ENCODE results near the gene ACR.

Gene ACR

DNA sequence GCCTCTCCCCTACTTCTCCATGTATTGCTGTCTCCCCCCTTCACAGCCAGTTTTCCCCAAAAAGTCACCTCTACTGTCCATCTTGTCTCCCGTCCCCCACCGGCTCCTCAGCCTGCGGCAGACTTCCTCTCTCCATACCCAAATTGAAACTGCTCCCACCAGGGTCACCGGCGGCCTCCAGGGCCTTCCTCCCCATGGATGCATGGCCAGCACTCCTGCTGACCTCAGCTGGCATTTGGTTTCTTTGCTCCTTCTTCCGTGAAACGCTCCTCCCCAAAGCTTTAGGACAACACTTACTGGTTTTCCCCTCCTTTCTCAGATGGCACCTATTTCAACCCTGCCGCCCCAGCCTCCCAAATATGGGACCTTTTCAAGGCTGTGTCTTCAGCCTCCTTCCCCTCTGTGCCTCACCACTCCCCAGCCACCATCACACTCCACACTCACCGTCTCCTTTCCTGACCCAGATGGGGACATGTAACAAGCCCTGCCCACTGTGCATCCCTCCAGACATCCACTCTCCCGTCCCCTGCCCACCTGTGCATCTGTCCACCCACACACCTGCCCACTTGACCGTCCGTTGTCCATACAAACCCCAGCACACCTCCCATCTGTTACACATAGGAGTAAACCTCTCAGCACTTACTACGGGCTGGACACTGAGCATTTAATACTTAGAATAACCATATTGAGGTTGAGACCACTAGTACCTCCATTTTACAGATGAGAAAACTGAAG, 21.5 kb upstream of the ACR start:
- in situ Hi-C loops (cut with MboI; ENCODE audit: low sequenced_read_pairs): no loop called here

GRCh38 chr22:50717709-50718351, 20.2 kb upstream of the ACR start:
- in situ Hi-C loops (cut with MboI; ENCODE audit: low sequenced_read_pairs): no loop called here

- in situ Hi-C loops (cut with MboI; ENCODE audit: low sequenced_read_pairs): no loop called here
These were observed 19.7 kb upstream of the ACR start for GRCh38 chr22:50718352-50718709.

- in situ Hi-C loops (cut with MboI; ENCODE audit: low sequenced_read_pairs): no loop called here
These were observed 18.1 kb upstream of the ACR start for GRCh38 chr22:50719814-50720300.

GRCh38 chr22:50720301-50721256, 17.4 kb upstream of the ACR start:
- in situ Hi-C loops (cut with MboI; ENCODE audit: low sequenced_read_pairs): no loop called here

DNA sequence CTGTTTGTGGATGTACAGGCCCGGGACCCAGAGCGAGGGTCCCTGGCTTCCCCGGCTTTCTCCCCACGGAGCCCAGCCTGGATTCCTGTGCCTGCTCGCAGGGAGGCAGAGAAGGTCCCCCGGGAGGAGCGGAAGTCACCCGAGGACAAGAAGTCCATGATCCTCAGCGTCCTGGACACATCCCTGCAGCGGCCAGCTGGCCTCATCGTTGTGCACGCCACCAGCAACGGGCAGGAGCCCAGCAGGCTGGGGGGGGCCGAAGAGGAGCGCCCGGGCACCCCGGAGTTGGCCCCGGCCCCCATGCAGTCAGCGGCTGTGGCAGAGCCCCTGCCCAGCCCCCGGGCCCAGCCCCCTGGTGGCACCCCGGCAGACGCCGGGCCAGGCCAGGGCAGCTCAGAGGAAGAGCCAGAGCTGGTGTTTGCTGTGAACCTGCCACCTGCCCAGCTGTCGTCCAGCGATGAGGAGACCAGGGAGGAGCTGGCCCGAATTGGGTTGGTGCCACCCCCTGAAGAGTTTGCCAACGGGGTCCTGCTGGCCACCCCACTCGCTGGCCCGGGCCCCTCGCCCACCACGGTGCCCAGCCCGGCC, 16.7 kb upstream of the ACR start:
- in situ Hi-C loops (cut with MboI; ENCODE audit: low sequenced_read_pairs): no loop called here

DNA sequence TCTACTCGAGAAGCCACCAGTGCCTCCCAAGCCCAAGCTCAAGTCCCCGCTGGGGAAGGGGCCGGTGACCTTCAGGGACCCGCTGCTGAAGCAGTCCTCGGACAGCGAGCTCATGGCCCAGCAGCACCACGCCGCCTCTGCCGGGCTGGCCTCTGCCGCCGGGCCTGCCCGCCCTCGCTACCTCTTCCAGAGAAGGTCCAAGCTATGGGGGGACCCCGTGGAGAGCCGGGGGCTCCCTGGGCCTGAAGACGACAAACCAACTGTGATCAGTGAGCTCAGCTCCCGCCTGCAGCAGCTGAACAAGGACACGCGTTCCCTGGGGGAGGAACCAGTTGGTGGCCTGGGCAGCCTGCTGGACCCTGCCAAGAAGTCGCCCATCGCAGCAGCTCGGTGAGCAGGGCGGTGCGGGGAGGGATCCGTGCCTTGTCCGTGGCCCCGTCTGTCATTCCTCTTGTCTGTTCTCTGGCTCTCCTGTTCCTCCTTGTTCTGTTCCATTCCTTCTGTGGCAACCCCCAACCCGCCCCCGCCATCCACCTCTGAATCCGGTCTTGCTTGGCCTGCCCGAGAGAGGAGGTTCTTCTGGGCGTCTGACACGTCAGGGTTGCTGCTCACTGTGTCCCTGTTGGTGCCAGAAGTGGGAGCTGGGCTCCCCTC, 15.8 kb upstream of the ACR start:
- in situ Hi-C loops (cut with MboI; ENCODE audit: low sequenced_read_pairs): no loop called here

- in situ Hi-C loops (cut with MboI; ENCODE audit: low sequenced_read_pairs): no loop called here
These were observed 15.1 kb upstream of the ACR start for GRCh38 chr22:50722716-50723428.

GRCh38 chr22:50723991-50724390, 14.0 kb upstream of the ACR start:
- in situ Hi-C loops (cut with MboI; ENCODE audit: low sequenced_read_pairs): no loop called here

DNA sequence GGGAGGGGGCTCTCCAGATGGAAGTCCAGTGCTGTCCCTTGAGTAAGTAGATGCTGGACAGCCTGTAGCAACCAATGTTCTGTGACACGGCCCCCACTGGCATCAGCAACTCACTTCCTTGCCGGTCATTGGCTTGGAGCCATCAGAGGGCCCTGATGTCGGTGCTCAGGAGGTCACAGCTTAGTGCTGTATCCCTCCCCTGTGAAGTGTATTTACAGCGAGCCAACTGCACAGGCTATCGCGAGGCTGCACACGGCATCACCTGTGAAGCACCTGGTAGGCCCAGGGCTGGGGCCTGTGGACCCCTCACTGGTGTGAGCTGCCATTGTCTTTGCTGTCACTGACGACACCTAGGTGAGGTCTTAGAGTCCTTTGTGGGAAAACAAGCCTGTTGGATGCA, 13.4 kb upstream of the ACR start:
- in situ Hi-C loops (cut with MboI; ENCODE audit: low sequenced_read_pairs): no loop called here

- in situ Hi-C loops (cut with MboI; ENCODE audit: low sequenced_read_pairs): no loop called here
These were observed 12.4 kb upstream of the ACR start for GRCh38 chr22:50725597-50725996.

GRCh38 chr22:50726643-50727340, 11.2 kb upstream of the ACR start:
- in situ Hi-C loops (cut with MboI; ENCODE audit: low sequenced_read_pairs): no loop called here

- in situ Hi-C loops (cut with MboI; ENCODE audit: low sequenced_read_pairs): no loop called here
These were observed 10.1 kb upstream of the ACR start for GRCh38 chr22:50727678-50728522.

GRCh38 chr22:50728523-50728931, 9.5 kb upstream of the ACR start:
- in situ Hi-C loops (cut with MboI; ENCODE audit: low sequenced_read_pairs): no loop called here

DNA sequence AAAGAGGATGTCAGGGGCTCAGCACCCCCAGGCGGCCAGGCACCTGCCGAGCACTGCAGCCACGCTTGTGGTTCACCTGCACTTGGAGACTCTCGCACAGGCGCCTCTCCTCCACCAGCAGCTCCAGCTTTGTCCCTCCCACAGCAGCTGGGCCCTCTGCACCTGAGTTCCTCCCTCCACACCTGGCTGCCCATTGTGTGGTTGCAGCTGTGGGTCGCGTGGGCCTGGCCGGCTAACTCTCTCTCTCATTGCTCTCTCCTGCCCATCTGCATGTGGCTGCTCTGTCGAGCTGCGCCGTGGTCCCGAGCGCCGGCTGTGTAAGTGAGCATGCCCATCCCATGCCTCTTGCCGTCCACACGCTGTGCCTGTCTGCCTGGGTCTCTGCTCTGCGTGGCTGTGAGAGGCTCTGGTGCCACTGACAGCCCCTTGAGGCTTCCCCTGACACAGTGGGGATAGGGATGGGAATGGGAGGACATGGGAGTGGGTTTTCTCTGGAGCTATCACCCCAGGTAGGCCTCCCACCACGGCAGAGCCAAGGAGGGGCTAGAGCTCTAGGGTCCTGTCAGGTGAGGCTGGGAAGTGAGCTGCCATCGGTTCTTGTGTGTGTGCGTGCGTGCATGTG, 8.5 kb upstream of the ACR start:
- in situ Hi-C loops (cut with MboI; ENCODE audit: low sequenced_read_pairs): no loop called here

- in situ Hi-C loops (cut with MboI; ENCODE audit: low sequenced_read_pairs): no loop called here
These were observed 7.8 kb upstream of the ACR start for GRCh38 chr22:50730013-50730891.

All from HL-60/S4 (cell line).